Duodenal mucosa (tissue), 2 donors: ENCODE measurements around the gene ANAPC5.

ENCODE experiments used
- H3K27ac ChIP-seq: one replicate; pipeline ENCODE4 v1.7.0; 2013; ENCODE audit warnings: low read depth, low read length
- H3K27me3 ChIP-seq, 2 donors: one replicate each; pipeline ENCODE4 v1.7.0; 2013; ENCODE audit warnings: low read length in 2 of 2, control low read depth in 1 of 2; ENCODE audit not compliant: insufficient read depth in 2 of 2, control insufficient read depth in 1 of 2
- H3K36me3 ChIP-seq, 2 donors: one replicate each; pipeline ENCODE4 v1.7.0; 2013; ENCODE audit warnings: low read length in 2 of 2, control low read depth in 1 of 2; ENCODE audit not compliant: insufficient read depth in 2 of 2, control insufficient read depth in 1 of 2
- H3K4me1 ChIP-seq, 2 donors: one replicate each; pipeline ENCODE4 v1.7.0; 2013; ENCODE audit warnings: low read length in 2 of 2, control low read depth in 1 of 2; ENCODE audit not compliant: insufficient read depth in 2 of 2, control insufficient read depth in 1 of 2
- H3K4me3 ChIP-seq, 2 donors: one replicate each; pipeline ENCODE4 v1.7.0; 2013; ENCODE audit warnings: low read length in 2 of 2, low read depth in 1 of 2
- H3K9ac ChIP-seq, 2 donors: one replicate each; pipeline ENCODE4 v1.7.0; 2013; ENCODE audit warnings: low read length in 2 of 2, low read depth in 1 of 2
- H3K9me3 ChIP-seq, 2 donors: one replicate each; pipeline ENCODE4 v1.7.0; 2013; ENCODE audit warnings: low read length in 2 of 2, control low read depth in 1 of 2; ENCODE audit not compliant: control insufficient read depth in 1 of 2

ANAPC5 gene

GRCh38 chr12:121351820-121352681 lies at the start of gene ANAPC5:
ANAPC5 (minus strand) TSS chr12:121352411; CDS start chr12:121352340, 71 bp downstream.
- Histone ChIP-seq H3K27me3 (no peaks in the 10 kb centered on the region), H3K4me1 (peaks cover 0 to 14% of the 10 kb centered on the region in 2 donors), H3K9ac (peak within 1 kb of the TSS; percentile 89 to 98), H3K36me3 (no peaks in the 10 kb centered on the region), H3K9me3 (no peaks in the 10 kb centered on the region), H3K27ac (peak within 1 kb of the TSS; percentile 79), H3K4me3 (peak within 1 kb of the TSS; percentile 96 to 100)

- H3K9me3 ChIP-seq, result no peaks in the 10 kb centered on the region
- peak overlapping the region; percentile 74 for H3K27ac ChIP-seq
- peak overlapping the region; percentile 92 to 93 for H3K4me3 ChIP-seq
- H3K9ac ChIP-seq, result peak overlapping the region; percentile 89 to 98
- peaks cover 16 to 29% of the 10 kb centered on the region in 2 donors for H3K4me1 ChIP-seq
- no peaks in the 10 kb centered on the region for H3K27me3 ChIP-seq
- peaks cover 0 to 10% of the 10 kb centered on the region in 2 donors for H3K36me3 ChIP-seq
Observed at GRCh38 chr12:121400332-121401139, 48.3 kb upstream of the ANAPC5 start.

- H3K9ac ChIP-seq, result peak within 1 kb of the TSS; percentile 89 to 98
- H3K27ac ChIP-seq, result peak within 1 kb of the TSS; percentile 74
Observed at GRCh38 chr12:121399391-121400331, 47.5 kb upstream of the ANAPC5 start, which contains the start of gene RNF34. RNF34 (plus strand) TSS chr12:121400118; CDS start chr12:121400213, 95 bp downstream.

GRCh38 chr12:121398355-121398754 lies 46.1 kb upstream of the ANAPC5 start:
- Histone ChIP-seq H3K4me3 (peak overlapping the region in 1 of 2 donors; percentile 93), H3K36me3 (no peaks in the 10 kb centered on the region), H3K27ac (no peak overlapping the region), H3K9ac (no peak overlapping the region), H3K4me1 (peaks cover 16 to 29% of the 10 kb centered on the region in 2 donors), H3K9me3 (no peaks in the 10 kb centered on the region), H3K27me3 (no peaks in the 10 kb centered on the region)

More at GRCh38 chr12:121399391-121400331, 47.5 kb upstream of the ANAPC5 start, which contains the start of gene RNF34:
- Histone ChIP-seq H3K36me3 (peaks cover 0 to 1% of the 10 kb centered on the region in 2 donors), H3K27me3 (no peaks in the 10 kb centered on the region), H3K4me3 (peak within 1 kb of the TSS; percentile 93 to 95), H3K9me3 (no peaks in the 10 kb centered on the region), H3K4me1 (peaks cover 16 to 29% of the 10 kb centered on the region in 2 donors)

GRCh38 chr12:121397521-121397920 lies 45.3 kb upstream of the ANAPC5 start:
- H3K27ac ChIP-seq, result no peak overlapping the region
- no peaks in the 10 kb centered on the region for H3K27me3 ChIP-seq
- no peak overlapping the region for H3K9ac ChIP-seq
- H3K4me1 ChIP-seq, result peaks cover 16 to 29% of the 10 kb centered on the region in 2 donors
- H3K9me3 ChIP-seq, result no peaks in the 10 kb centered on the region
- no peaks in the 10 kb centered on the region for H3K36me3 ChIP-seq
- H3K4me3 ChIP-seq, result no peak overlapping the region

- Histone ChIP-seq H3K9me3 (no peaks in the 10 kb centered on the region), H3K9ac (no peak overlapping the region), H3K36me3 (no peaks in the 10 kb centered on the region), H3K27me3 (no peaks in the 10 kb centered on the region), H3K27ac (no peak overlapping the region), H3K4me1 (peaks cover 0 to 8% of the 10 kb centered on the region in 2 donors), H3K4me3 (peak overlapping the region; percentile 41 to 61)
Observed at GRCh38 chr12:121392325-121392716, 40.1 kb upstream of the ANAPC5 start.

- Histone ChIP-seq H3K9ac (peak overlapping the region in 1 of 2 donors; percentile 38), H3K4me1 (peaks cover 0 to 8% of the 10 kb centered on the region in 2 donors)
Observed at GRCh38 chr12:121391619-121392324, 39.6 kb upstream of the ANAPC5 start.

GRCh38 chr12:121390856-121391255 lies 38.6 kb upstream of the ANAPC5 start:
- Histone ChIP-seq H3K27ac (no peak overlapping the region), H3K27me3 (no peaks in the 10 kb centered on the region), H3K4me1 (peaks cover 0 to 8% of the 10 kb centered on the region in 2 donors), H3K36me3 (no peaks in the 10 kb centered on the region), H3K4me3 (no peak overlapping the region), H3K9me3 (no peaks in the 10 kb centered on the region), H3K9ac (no peak overlapping the region)

More at GRCh38 chr12:121391619-121392324, 39.6 kb upstream of the ANAPC5 start:
- Histone ChIP-seq H3K27ac (no peak overlapping the region), H3K4me3 (peak overlapping the region; percentile 41 to 61), H3K27me3 (no peaks in the 10 kb centered on the region), H3K9me3 (no peaks in the 10 kb centered on the region), H3K36me3 (no peaks in the 10 kb centered on the region)
